HepG2 (cell line): ENCODE measurements around the gene KRTAP5-6. TPM values are rescaled to one million over a fixed set of nuclear protein-coding genes. Genes with fewer than 3 reads are reported as not detected.

Source experiments
- AGO2 ChIP-seq: fragments of 200-400 bp; formaldehyde crosslinking; optimal IDR thresholded peaks from 2 replicates; pipeline ENCODE3; 2017; ENCODE audit warnings: mild to moderate bottlenecking, low read depth, low read length, moderate library complexity
- GATAD1 ChIP-seq: IDR thresholded peaks from 2 replicates; pipeline ENCODE4 v1.6.1; 2016; ENCODE audit warnings: missing genetic modification reagents, missing compliant biosample characterization
- HMG20A ChIP-seq: IDR thresholded peaks from 2 replicates; pipeline ENCODE4 v1.6.1; 2016; ENCODE audit warnings: borderline replicate concordance
- KLF12 ChIP-seq: sonication (generic); formaldehyde crosslinking; IDR thresholded peaks from 2 replicates; pipeline ENCODE4 v1.4.0; 2020; ENCODE audit warnings: missing genetic modification reagents, borderline replicate concordance
- MEF2D ChIP-seq: sonication (generic); formaldehyde crosslinking; IDR thresholded peaks from 2 replicates; pipeline ENCODE4 v1.5.1; 2020; ENCODE audit warnings: mild to moderate bottlenecking, missing genetic modification reagents
- POLR2A ChIP-seq, 2 experiments: IDR thresholded peaks; 2 replicates each; pipeline ENCODE4 v1.6.1; 2011; ENCODE audit warnings: low read depth in 2 of 2, low read length in 2 of 2, mild to moderate bottlenecking in 1 of 2, moderate library complexity in 1 of 2; ENCODE audit not compliant: insufficient read depth in 1 of 2
- RAD51 ChIP-seq: fragments of 450-650 bp; IDR thresholded peaks from 2 replicates; pipeline ENCODE4 v1.6.1; 2016; ENCODE audit warnings: borderline replicate concordance
- RARG ChIP-seq: sonication (generic); formaldehyde crosslinking; IDR thresholded peaks from 2 replicates; pipeline ENCODE4 v1.4.0; 2020; ENCODE audit warnings: low read depth, mild to moderate bottlenecking, missing genetic modification reagents
- SMARCC2 ChIP-seq: fragments of 450-650 bp; IDR thresholded peaks from 2 replicates; pipeline ENCODE4 v1.6.1; 2017; ENCODE audit warnings: antibody characterized with exemption, mild to moderate bottlenecking
- TBX3 ChIP-seq: fragments of 450-650 bp; IDR thresholded peaks from 2 replicates; pipeline ENCODE4 v1.6.1; 2017; ENCODE audit warnings: antibody characterized with exemption, mild to moderate bottlenecking, inconsistent platforms, borderline replicate concordance
- THAP11 ChIP-seq: IDR thresholded peaks from 2 replicates; pipeline ENCODE4 v1.6.1; 2016; ENCODE audit warnings: missing biosample characterization, missing genetic modification reagents
- XBP1 ChIP-seq: sonication (generic); formaldehyde crosslinking; IDR thresholded peaks from 2 replicates; pipeline ENCODE4 v1.5.0; 2020; ENCODE audit warnings: missing genetic modification reagents
- ZBTB20 ChIP-seq: sonication (generic); formaldehyde crosslinking; IDR thresholded peaks from 2 replicates; pipeline ENCODE4 v1.8.1; 2023; ENCODE audit warnings: missing genetic modification reagents, low read depth, mild to moderate bottlenecking, borderline replicate concordance
- ZBTB21 ChIP-seq: sonication (generic); formaldehyde crosslinking; IDR thresholded peaks from 2 replicates; pipeline ENCODE4 v1.4.0; 2020; ENCODE audit warnings: missing genetic modification reagents
- ZIK1 ChIP-seq: sonication (generic); formaldehyde crosslinking; IDR thresholded peaks from 2 replicates; pipeline ENCODE4 v1.5.0; 2020; ENCODE audit warnings: mild to moderate bottlenecking, low read depth, missing genetic modification reagents, borderline replicate concordance
- ZNF3 ChIP-seq: IDR thresholded peaks from 2 replicates; pipeline ENCODE4 v1.7.0; 2017; ENCODE audit warnings: inconsistent platforms
- ZNF326 ChIP-seq: sonication (generic); formaldehyde crosslinking; IDR thresholded peaks from 2 replicates; pipeline ENCODE4 v1.4.0; 2020; ENCODE audit warnings: missing genetic modification reagents, borderline replicate concordance
- ZNF510 ChIP-seq: sonication (generic); formaldehyde crosslinking; IDR thresholded peaks from 2 replicates; pipeline ENCODE4 v1.4.0; 2020; ENCODE audit warnings: low read depth, mild to moderate bottlenecking, missing genetic modification reagents
- ZNF549 ChIP-seq: sonication (generic); formaldehyde crosslinking; IDR thresholded peaks from 2 replicates; pipeline ENCODE4 v1.5.0; 2020; ENCODE audit warnings: missing genetic modification reagents
- ZNF773 ChIP-seq: sonication (generic); formaldehyde crosslinking; IDR thresholded peaks from 2 replicates; pipeline ENCODE4 v1.4.0; 2020; ENCODE audit warnings: missing genetic modification reagents, borderline replicate concordance
- ZNF792 ChIP-seq: IDR thresholded peaks from 2 replicates; pipeline ENCODE4 v1.6.1; 2016
- ZNF878 ChIP-seq: sonication (generic); formaldehyde crosslinking; IDR thresholded peaks from 2 replicates; pipeline ENCODE4 v1.8.1; 2023; ENCODE audit warnings: mild to moderate bottlenecking, missing genetic modification reagents, moderate library complexity
- ZSCAN22 ChIP-seq: sonication (generic); formaldehyde crosslinking; IDR thresholded peaks from 2 replicates; pipeline ENCODE4 v1.4.0; 2020; ENCODE audit warnings: mild to moderate bottlenecking, missing genetic modification reagents
- ZSCAN30 ChIP-seq: sonication (generic); formaldehyde crosslinking; IDR thresholded peaks from 2 replicates; pipeline ENCODE4 v1.5.0; 2020; ENCODE audit warnings: mild to moderate bottlenecking, missing genetic modification reagents
- polyA plus RNA-seq, 8 experiments: library from polyadenylated mRNA; depleted of rRNA in 3 of 8; stranded (reverse) in 7 of 8; unstranded in 1 of 8; fragments of >200 nt; fragmentation: Illumina TruSeq in 4 of 8; extraction: Trizol in 4 of 8; gene quantifications; 2 replicates each; pipeline versions ENCODE4 v1.2.1 to v1.2.3, GENCODE V29; 2011 to 2016; ENCODE audit warnings: low read depth in 4 of 8, missing spikeins in 1 of 8, mixed read lengths in 1 of 8; ENCODE audit not compliant: insufficient read depth in 1 of 8
- total RNA-seq, 5 experiments: library from RNA; depleted of rRNA; stranded (reverse); fragments of >200 nt; fragmentation: Illumina TruSeq; extraction: Trizol; gene quantifications; 2 replicates each; pipeline ENCODE4 v1.2.3, GENCODE V29; 2016; ENCODE audit warnings: low read depth in 1 of 5
- TF ChIP-seq, protein P1 (sequence below): sonication (generic); formaldehyde crosslinking; IDR thresholded peaks from 2 replicates; pipeline ENCODE4 v1.4.0; 2020; ENCODE audit warnings: missing genetic modification reagents
- TF ChIP-seq, protein P2 (sequence below): sonication (generic); formaldehyde crosslinking; IDR thresholded peaks from 2 replicates; pipeline ENCODE4 v1.4.0; 2020; ENCODE audit warnings: missing genetic modification reagents, borderline replicate concordance
- TF ChIP-seq, protein P3 (sequence below): sonication (generic); formaldehyde crosslinking; IDR thresholded peaks from 2 replicates; pipeline ENCODE4 v1.4.0; 2020; ENCODE audit warnings: missing genetic modification reagents

The KRTAP5-6 gene
- total and polyA plus RNA-seq, 2 of the 13 experiments (the other 11 are each of a cell fraction or from before 2014, with no cell fraction given), result not detected

DNA sequence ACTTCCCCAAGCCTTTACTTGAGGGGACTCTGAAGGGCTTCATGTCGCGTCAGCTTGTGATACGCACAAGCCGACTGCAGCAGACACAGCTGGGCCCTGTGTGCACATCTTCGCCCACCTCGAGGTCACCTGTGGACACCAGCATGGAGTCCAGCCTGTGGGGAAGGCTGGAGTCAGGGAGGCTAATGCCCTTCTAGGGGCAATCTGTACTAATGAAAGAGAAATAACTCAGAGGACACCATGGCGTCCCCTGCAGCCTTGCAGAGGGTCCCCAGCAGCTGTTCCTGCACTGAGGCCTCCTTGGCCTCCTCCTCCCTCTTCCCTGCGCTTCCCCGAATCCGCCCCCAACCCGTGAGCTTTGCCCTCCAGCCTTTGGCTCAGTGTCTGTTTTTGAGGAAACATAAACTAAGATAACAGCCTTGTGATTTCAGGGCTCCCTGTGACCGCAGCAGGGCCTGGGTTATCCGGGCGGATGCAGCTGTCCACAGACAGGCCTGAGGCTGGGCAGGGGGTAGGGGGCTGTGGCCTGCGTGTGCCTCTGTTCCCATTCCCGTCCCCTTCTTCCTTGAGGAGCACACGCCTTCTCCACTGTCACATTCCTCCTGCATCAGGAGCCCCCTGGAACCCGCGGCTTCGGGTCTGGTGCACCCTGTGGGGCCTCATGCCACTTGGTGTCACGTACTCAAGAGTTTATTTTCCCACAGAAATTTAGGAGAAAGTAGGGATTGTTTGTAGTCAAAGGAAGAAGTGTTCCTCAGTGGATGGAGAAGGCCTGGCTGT, 42.4 kb upstream of the KRTAP5-6 start (continued):
- no peak for TF ChIP-seq XBP1 (CRISPR knock-in tag)
- TF ChIP-seq ZNF3 (CRISPR knock-in tag), result no peak
- 0 out of 2 replicates have a peak, but pooled peaks have one; percentile 40 for TF ChIP-seq MEF2D
- no peak for TF ChIP-seq ZNF773 (CRISPR knock-in tag)
- TF ChIP-seq, protein P1, sequence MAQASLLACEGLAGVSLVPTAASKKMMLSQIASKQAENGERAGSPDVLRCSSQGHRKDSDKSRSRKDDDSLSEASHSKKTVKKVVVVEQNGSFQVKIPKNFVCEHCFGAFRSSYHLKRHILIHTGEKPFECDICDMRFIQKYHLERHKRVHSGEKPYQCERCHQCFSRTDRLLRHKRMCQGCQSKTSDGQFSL, result no peak
- TF ChIP-seq SMARCC2, result no peak
- no peak for TF ChIP-seq ZIK1
- 0 out of 2 replicates have a peak, but pooled peaks have one; percentile 45 for TF ChIP-seq THAP11 (CRISPR knock-in tag)
- TF ChIP-seq GATAD1 (CRISPR knock-in tag), result 0 out of 2 replicates have a peak, but pooled peaks have one; percentile 20
- TF ChIP-seq, protein P2, sequence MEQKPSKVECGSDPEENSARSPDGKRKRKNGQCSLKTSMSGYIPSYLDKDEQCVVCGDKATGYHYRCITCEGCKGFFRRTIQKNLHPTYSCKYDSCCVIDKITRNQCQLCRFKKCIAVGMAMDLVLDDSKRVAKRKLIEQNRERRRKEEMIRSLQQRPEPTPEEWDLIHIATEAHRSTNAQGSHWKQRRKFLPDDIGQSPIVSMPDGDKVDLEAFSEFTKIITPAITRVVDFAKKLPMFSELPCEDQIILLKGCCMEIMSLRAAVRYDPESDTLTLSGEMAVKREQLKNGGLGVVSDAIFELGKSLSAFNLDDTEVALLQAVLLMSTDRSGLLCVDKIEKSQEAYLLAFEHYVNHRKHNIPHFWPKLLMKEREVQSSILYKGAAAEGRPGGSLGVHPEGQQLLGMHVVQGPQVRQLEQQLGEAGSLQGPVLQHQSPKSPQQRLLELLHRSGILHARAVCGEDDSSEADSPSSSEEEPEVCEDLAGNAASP (CRISPR knock-in tag), result 0 out of 2 replicates have a peak, but pooled peaks have one; percentile 31
- TF ChIP-seq ZSCAN22 (CRISPR knock-in tag), result no peak
- TF ChIP-seq AGO2, result no peak
- no peak for TF ChIP-seq ZNF549 (CRISPR knock-in tag)
- TF ChIP-seq, protein P3, sequence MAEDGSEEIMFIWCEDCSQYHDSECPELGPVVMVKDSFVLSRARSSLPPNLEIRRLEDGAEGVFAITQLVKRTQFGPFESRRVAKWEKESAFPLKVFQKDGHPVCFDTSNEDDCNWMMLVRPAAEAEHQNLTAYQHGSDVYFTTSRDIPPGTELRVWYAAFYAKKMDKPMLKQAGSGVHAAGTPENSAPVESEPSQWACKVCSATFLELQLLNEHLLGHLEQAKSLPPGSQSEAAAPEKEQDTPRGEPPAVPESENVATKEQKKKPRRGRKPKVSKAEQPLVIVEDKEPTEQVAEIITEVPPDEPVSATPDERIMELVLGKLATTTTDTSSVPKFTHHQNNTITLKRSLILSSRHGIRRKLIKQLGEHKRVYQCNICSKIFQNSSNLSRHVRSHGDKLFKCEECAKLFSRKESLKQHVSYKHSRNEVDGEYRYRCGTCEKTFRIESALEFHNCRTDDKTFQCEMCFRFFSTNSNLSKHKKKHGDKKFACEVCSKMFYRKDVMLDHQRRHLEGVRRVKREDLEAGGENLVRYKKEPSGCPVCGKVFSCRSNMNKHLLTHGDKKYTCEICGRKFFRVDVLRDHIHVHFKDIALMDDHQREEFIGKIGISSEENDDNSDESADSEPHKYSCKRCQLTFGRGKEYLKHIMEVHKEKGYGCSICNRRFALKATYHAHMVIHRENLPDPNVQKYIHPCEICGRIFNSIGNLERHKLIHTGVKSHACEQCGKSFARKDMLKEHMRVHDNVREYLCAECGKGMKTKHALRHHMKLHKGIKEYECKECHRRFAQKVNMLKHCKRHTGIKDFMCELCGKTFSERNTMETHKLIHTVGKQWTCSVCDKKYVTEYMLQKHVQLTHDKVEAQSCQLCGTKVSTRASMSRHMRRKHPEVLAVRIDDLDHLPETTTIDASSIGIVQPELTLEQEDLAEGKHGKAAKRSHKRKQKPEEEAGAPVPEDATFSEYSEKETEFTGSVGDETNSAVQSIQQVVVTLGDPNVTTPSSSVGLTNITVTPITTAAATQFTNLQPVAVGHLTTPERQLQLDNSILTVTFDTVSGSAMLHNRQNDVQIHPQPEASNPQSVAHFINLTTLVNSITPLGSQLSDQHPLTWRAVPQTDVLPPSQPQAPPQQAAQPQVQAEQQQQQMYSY (CRISPR knock-in tag), result no peak
- TF ChIP-seq ZNF878 (CRISPR knock-in tag), result peak; percentile 68; the same call in 1 of the 2 replicates
- no peak for TF ChIP-seq RAD51
- 0 out of 2 replicates have a peak, but pooled peaks have one; percentile 18 for TF ChIP-seq ZNF792 (CRISPR knock-in tag)
- TF ChIP-seq RARG, result no peak
- TF ChIP-seq KLF12 (CRISPR knock-in tag), result no peak
- no peak for TF ChIP-seq ZSCAN30 (CRISPR knock-in tag)
- no peak for TF ChIP-seq ZNF326 (CRISPR knock-in tag)
- TF ChIP-seq ZBTB21, result no peak
- TF ChIP-seq TBX3, result no peak
- TF ChIP-seq ZNF510 (CRISPR knock-in tag), result no peak
- peak; percentile 39; the same call in 1 of the 2 replicates for TF ChIP-seq HMG20A (CRISPR knock-in tag)
- TF ChIP-seq POLR2A (IDR thresholded peaks at IDR 0.05; ENCODE audit: insufficient read depth in 1 of 2, low read depth in 2 of 2, low read length in 2 of 2), result peak in 1 of 2 experiments; percentile 43; a peak in 2 of 4 replicates
- TF ChIP-seq ZBTB20 (CRISPR knock-in tag), result no peak; the same call in 1 of the 2 replicates
